ENCODE measurements around the gene ARHGAP8.
"Not testable (repeated sequence)": the region's sequence is repeated elsewhere in the genome, so short reads cannot be mapped to it uniquely, and the experiment has no call there.

The ARHGAP8 gene

DNA sequence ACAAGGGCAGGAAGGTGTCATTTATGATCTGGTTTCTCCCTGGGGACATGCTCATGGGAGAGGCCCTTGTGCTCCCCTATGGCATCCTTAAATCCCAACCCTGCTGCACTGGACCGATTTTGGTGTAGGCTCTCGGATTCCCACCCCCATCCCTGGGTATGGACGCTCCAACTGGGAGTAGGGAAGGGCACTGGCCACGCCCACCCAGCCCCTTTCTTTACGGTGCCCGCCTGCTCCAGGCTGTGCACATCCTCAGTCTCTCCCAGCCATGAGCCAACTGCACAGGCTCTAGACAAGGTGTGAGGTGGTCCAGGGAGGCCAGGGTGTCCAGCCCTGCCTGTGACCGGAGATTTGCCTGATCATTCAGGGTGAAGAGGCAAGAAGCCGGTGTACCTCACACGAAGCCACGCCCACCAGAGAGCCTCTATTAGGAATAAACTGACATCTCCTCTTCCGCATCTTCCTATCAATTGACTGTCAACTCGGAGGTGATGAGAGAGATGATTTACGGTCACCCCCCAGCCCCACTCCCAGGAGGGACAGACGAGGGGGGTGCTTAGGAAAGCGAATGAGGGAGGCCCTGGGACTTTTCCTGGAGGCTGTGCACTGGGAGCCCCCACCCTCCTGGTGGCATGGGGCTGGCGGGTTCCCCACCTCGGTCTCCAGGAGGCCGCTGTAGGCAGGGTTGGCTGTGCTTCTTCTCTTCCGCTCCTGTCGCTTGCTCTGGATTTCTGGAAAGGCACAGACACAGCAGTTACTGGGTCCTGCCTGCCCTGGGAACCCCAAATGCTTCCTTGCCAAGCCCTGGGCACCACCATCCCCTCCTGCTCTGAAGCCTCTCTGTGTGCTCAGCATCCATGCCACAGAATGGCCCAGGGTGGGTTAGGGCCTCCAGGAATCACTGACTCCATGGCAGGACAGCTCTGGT is 140.7 kb downstream of the ARHGAP8 start:
- ATAC-seq (no peak), DNase-seq (no peak)
- H3K27ac Mint-ChIP-seq, result peak overlapping the region in 1 of 2 donors; percentile 95
- no peaks in the 10 kb centered on the region for H3K9me3 Mint-ChIP-seq
- H3K4me3 Mint-ChIP-seq, result no peak overlapping the region
- no peaks in the 10 kb centered on the region for H3K27me3 Mint-ChIP-seq
- no peaks in the 10 kb centered on the region for H3K4me1 Mint-ChIP-seq

- Mint-ChIP-seq H3K9me3 (no peaks in the 10 kb centered on the region), H3K27ac (no peak overlapping the region), H3K4me3 (no peak overlapping the region), H3K27me3 (no peaks in the 10 kb centered on the region), H3K4me1 (no peaks in the 10 kb centered on the region)
- ATAC-seq (no peak), DNase-seq (no peak)
Measured at GRCh38 chr22:44893731-44894080, 141.3 kb downstream of the ARHGAP8 start.

DNA sequence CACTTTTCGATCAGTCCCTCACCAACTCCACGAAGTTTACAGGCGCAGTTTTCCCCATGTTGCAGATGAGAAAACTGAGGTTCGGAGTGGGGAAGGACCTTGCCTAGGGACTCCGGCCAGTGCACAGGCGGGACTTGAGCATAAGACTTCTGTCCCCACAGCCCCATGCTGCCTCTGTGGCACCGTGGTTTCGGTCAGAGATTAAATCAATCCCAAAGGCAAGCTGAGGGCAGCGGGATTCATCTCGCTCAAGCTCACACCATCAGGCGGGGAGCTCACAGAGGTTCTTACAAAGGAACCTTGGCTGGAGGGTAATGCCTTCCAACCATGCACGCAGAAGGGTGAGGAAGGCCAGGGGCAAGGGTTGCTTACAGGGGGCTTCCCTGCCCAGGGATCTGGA is 141.9 kb downstream of the ARHGAP8 start:
- ATAC-seq (no peak), DNase-seq (no peak)
- Mint-ChIP-seq H3K4me1 (no peaks in the 10 kb centered on the region), H3K27ac (no peak overlapping the region), H3K4me3 (no peak overlapping the region), H3K9me3 (no peaks in the 10 kb centered on the region), H3K27me3 (peaks cover under 1% of the 10 kb centered on the region)

DNA sequence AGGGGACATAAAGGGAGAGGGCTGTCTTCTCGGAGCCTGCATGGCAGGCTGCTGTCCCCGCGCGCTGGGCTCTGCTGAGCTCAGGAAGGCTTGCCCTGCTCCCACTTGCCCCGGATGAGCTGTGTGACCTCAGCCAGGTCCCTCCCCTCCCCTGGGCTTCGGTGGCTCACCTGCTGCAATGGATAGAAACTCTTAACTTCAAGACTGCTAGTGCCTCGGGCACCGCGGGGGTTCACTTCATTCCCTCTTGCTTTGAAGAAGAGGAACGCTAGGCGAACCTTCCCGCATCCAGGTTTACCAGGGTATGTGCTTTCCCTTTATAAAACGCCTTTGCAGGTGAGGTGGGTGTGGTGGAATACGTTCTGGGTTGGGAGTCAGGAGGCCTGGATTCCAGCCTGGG is 142.4 kb downstream of the ARHGAP8 start:
- H3K9me3 Mint-ChIP-seq, result no peaks in the 10 kb centered on the region
- no peaks in the 10 kb centered on the region for H3K4me1 Mint-ChIP-seq
- H3K27ac Mint-ChIP-seq, result no peak overlapping the region
- peaks cover 5% of the 10 kb centered on the region for H3K27me3 Mint-ChIP-seq
- no peak for DNase-seq
- no peak overlapping the region for H3K4me3 Mint-ChIP-seq
- ATAC-seq, result no peak

GRCh38 chr22:44895296-44896055 is 143.1 kb downstream of the ARHGAP8 start:
- Mint-ChIP-seq H3K4me1 (no peaks in the 10 kb centered on the region), H3K27me3 (peaks cover 12% of the 10 kb centered on the region), H3K9me3 (peaks cover 0 to 4% of the 10 kb centered on the region in 2 donors), H3K27ac (no peak overlapping the region), H3K4me3 (no peak overlapping the region)
- no peak for ATAC-seq
- DNase-seq, result no peak

DNA sequence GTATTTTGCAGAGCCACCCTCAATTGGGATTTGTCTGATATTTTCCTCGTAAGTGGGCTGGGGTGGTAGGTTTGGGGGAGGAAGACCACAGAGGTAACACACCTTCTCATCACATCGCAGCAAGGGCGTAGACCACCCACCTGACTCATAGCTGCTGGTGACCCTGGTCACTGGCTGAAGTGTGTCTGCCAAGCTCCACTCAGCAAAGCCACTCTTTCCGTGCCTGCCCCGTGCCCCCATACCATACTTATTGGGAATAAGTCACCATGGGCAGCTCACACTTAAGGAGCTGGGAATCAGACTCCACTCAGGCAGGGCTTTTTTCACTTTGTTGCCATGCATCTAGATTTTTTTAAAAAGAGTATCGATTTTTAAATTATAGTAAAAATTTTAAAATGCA is 145.9 kb downstream of the ARHGAP8 start:
- DNase-seq, result no peak
- H3K4me1 Mint-ChIP-seq, result no peaks in the 10 kb centered on the region
- peaks cover 29% of the 10 kb centered on the region for H3K27me3 Mint-ChIP-seq
- no peak overlapping the region for H3K4me3 Mint-ChIP-seq
- H3K9me3 Mint-ChIP-seq, result peaks cover 7 to 27% of the 10 kb centered on the region in 2 donors
- ATAC-seq, result no peak
- H3K27ac Mint-ChIP-seq, result no peak overlapping the region

DNA sequence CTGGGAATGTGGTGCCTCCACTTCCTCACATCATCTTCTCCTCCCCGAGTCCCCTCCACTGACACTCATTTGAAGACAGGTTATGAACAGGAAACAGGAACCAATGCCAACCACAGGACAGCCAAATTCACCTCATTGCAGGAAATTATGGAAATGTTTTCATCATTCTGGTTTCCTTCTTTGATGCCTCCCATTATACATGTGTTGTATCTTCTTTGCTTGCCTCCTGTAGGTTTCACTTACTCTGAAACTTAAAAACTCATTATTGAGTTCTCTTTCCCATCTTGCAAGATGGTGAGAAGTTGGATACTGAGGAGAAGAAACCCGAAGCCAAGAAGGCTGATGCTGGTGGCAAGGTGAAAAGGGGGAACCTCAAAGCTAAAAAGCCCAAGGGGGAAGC is 148.9 kb downstream of the ARHGAP8 start:
- Mint-ChIP-seq H3K9me3 (peaks cover 7 to 27% of the 10 kb centered on the region in 2 donors), H3K4me3 (no peak overlapping the region), H3K27ac (no peak overlapping the region), H3K4me1 (no peaks in the 10 kb centered on the region), H3K27me3 (peaks cover 58% of the 10 kb centered on the region)
- ATAC-seq (no peak), DNase-seq (no peak)

DNA sequence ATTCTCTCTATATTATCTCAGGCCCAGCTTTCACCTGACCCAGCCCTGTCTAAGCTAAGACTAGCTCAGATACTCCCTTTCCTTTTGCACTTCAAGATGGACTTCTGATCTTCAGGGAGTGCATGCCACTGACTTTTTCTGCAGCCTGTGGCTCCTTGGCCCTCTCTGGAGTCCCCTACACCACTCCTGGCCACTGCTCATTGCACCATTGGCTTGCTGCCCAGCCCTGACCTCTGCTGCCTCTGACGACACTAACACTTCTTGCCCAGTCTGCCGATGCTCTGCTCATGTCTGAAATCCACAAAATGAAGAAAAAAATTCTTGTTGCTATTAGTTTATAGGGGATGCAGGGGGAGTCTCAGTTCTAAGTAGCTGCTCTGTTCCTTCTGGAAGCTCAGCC is 150.8 kb downstream of the ARHGAP8 start:
- H3K9me3 Mint-ChIP-seq, result peaks cover 7 to 27% of the 10 kb centered on the region in 2 donors
- peaks cover 60% of the 10 kb centered on the region for H3K27me3 Mint-ChIP-seq
- not testable (repeated sequence) for DNase-seq, H3K4me1 Mint-ChIP-seq, ATAC-seq, H3K27ac Mint-ChIP-seq, H3K4me3 Mint-ChIP-seq

- Mint-ChIP-seq H3K27me3 (peaks cover 60% of the 10 kb centered on the region), H3K9me3 (peaks cover 7 to 29% of the 10 kb centered on the region in 2 donors)
- H3K27ac Mint-ChIP-seq, H3K4me1 Mint-ChIP-seq, H3K4me3 Mint-ChIP-seq, DNase-seq, ATAC-seq: not testable (repeated sequence)
Measured at GRCh38 chr22:44904492-44905152, 152.2 kb downstream of the ARHGAP8 start.

DNA sequence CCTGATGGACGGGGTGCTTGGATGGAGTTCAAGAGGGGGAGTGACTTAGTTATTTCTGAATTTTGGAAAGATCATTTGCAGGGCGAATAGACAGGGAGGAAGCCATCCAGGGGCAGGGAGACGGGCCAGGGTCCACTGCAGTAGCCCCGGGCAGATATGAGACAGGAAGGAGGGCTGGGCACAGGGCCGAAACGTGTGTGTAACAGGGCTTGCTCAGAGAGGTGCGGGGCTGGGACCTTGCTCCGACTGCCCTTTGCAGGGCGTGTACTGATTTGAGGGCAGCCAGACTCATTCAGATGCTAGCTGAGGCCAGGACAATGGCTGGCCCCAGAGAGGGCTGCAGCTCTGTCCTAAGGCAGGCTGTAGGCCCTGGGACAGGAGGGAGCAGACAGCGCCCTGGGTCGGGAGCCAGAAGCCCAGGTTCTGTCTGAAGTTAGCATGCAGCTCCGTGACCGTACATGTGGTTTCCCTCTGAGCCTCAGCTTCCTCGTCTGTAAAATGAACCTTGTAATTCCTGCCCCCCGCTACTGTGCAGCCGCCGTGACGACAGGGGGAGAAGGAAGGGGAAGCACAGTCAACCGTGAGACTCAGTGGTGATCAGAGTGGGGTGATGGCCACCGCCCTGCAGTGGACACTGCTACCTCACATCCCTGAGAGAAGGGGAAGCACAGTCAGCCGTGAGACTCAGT is 154.0 kb downstream of the ARHGAP8 start:
- Mint-ChIP-seq H3K4me1 (no peaks in the 10 kb centered on the region), H3K9me3 (peaks cover 7 to 34% of the 10 kb centered on the region in 2 donors), H3K27me3 (peaks cover 62% of the 10 kb centered on the region), H3K27ac (no peak overlapping the region), H3K4me3 (no peak overlapping the region)
- ATAC-seq (no peak), DNase-seq (no peak)

- ATAC-seq, result no peak
- Mint-ChIP-seq H3K4me3 (no peak overlapping the region), H3K9me3 (peaks cover 4 to 35% of the 10 kb centered on the region in 2 donors), H3K27me3 (peaks cover 58% of the 10 kb centered on the region), H3K4me1 (no peaks in the 10 kb centered on the region), H3K27ac (no peak overlapping the region)
- no peak for DNase-seq
Measured at GRCh38 chr22:44906999-44907644, 154.7 kb downstream of the ARHGAP8 start.

- Mint-ChIP-seq H3K27me3 (peaks cover 49% of the 10 kb centered on the region), H3K4me3 (no peak overlapping the region), H3K4me1 (no peaks in the 10 kb centered on the region), H3K9me3 (peaks cover 6 to 32% of the 10 kb centered on the region in 2 donors), H3K27ac (no peak overlapping the region)
- no peak for ATAC-seq
- no peak for DNase-seq
Measured at GRCh38 chr22:44907765-44908737, 155.7 kb downstream of the ARHGAP8 start.

DNA sequence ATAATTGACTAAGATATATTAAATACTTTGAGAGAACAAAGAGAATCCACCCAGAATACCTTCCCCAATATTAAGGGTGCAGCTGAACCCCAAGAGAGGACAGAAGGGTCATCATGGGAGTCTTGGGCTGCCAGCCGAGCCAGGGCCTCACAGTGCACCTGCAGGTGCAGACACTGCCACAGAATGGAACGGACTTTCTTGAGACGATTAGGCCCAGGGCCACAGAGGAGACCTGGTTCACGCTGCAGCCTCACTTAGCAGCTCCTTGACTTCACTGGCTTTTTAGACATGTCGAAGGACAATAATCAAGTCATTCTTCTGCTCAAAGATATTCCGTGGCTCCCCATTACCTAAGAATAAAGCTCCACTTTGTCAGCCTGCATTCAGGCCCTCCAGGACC is 156.9 kb downstream of the ARHGAP8 start:
- no peaks in the 10 kb centered on the region for H3K4me1 Mint-ChIP-seq
- no peak for DNase-seq

More for the DNA sequence above, 156.9 kb downstream of the ARHGAP8 start:
- H3K27ac Mint-ChIP-seq, result no peak overlapping the region
- H3K4me3 Mint-ChIP-seq, result no peak overlapping the region
- peaks cover 6 to 30% of the 10 kb centered on the region in 2 donors for H3K9me3 Mint-ChIP-seq
- no peak for ATAC-seq
- H3K27me3 Mint-ChIP-seq, result peaks cover 37% of the 10 kb centered on the region
